GM19467 (cell line): ENCODE measurements around the gene MGRN1.
"Not testable (repeated sequence)": the region's sequence is repeated elsewhere in the genome, so short reads cannot be mapped to it uniquely, and the experiment has no call there.

Source experiments
- ATAC-seq: cut with Tn5 transposase; IDR thresholded peaks from one replicate; pipeline ENCODE4 v1.9.1; 2021; ENCODE audit warnings: mild to moderate bottlenecking, moderate library complexity; ENCODE audit not compliant: unreplicated experiment

Gene MGRN1

GRCh38 chr16:4723071-4723767, 98.6 kb downstream of the MGRN1 start:
- no peak for ATAC-seq

- no peak for ATAC-seq
These were observed 100.1 kb downstream of the MGRN1 start for GRCh38 chr16:4724661-4725270.

DNA sequence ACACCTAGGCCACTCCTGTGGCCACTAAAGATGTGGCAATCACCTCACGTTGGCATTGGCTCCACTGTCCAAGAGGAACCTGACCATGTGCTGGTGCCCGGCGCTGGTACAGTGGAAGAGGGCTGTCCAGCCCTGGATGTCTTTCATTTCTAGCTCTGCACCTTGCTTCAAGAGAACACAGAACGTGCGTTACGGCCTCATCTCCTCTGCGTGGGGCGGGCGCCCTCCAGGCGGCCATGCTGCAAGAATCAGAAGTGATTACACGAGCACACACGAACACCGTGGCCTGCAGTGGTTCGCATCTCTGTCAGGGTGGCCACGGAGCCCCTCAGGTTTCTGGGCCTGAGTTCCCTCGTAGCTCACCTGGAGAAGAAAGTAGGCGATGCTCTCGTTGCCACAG, 102.0 kb downstream of the MGRN1 start:
- no peak for ATAC-seq

DNA sequence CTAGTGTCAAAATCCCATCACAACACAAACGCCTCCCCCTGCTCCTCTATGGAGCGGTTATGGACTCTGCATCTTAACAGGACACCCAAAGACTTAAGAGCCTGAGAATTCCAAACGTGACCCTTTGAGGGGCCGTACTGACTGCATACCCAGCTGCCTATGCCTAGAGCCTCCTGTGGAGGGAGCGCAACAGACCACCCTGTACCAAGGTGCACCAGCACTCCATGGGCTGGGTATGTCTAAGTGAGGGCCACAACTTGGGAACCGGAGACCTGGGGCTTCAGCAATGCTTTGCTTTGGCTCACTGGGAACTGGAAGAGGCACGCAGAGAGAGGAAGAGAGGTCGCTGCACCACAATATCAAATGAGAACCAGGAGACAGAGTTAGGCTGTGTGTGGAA, 104.0 kb downstream of the MGRN1 start:
- no peak for ATAC-seq

- ATAC-seq: no peak
These were observed 105.2 kb downstream of the MGRN1 start for GRCh38 chr16:4729876-4730275.

DNA sequence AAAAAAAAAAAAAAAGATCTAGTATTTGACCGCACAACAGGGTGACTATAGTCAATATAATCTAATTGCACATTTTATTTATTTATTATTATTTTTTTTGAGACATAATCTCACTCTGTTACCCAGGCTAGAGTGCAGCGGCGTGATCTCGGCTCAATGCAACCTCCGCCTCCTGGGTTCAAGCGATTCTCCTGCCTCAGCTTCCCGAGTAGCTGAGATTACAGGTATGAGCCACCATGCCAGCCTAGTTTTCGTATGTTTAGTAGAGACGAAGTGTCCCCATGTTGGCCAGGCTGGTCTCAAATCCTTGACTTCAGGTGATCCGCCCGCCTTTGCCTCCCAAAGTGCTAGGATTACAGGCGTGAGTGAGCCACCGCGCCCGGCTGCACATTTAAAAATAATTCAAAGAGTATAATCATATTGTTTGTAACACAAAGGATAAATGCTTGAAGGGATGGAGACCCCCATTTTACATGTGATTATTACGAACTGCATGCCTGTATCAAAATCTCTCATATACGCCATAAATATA, 108.7 kb downstream of the MGRN1 start:
- ATAC-seq: no peak

- peak; percentile 1 for ATAC-seq
These were observed 109.1 kb downstream of the MGRN1 start for GRCh38 chr16:4733747-4734062.

DNA sequence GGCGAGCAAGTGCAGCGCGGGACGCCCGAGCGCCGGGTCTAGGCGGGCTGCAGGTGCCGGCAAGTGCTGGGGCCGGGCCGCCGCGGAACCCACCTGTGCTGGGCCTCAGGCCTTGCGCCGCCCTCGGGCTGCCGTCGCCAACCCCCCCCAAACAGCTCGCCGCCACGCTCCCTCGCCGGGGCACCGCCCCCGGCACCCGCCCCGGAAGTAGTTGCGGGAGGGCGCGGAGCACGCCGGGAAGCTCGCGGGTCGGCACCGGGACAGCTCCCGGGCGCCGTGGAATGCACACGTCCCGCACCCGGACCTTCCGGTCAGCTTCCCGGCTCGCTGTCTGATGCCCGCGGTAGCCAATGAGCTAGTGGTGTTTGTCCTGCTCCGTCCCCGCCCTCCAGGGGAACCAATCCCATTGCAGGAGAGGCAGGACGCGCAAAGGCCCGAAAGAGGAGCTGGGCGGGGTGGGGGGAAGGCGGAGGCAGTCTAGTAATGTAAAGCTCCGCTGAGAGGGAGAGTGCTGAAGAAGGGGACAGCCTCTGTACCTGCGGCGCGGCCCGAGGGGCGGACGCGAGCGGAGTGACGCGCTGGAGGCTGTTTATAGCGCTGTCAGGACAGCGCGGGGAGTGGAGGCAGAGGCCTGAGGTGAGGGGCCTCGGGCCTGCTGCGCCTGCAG, 109.6 kb downstream of the MGRN1 start, which contains the start of the genes ANKS3 and DNAAF8:
Gene ANKS3, minus strand, starts transcription at position 209 of the 667 bp plus-strand sequence. CDS start 4,122 bp downstream, outside the sequence.
Gene DNAAF8, plus strand, starts transcription at position 475 of the 667 bp plus-strand sequence. CDS start 1,978 bp downstream, outside the sequence.
- peak; percentile 77 for ATAC-seq

DNA sequence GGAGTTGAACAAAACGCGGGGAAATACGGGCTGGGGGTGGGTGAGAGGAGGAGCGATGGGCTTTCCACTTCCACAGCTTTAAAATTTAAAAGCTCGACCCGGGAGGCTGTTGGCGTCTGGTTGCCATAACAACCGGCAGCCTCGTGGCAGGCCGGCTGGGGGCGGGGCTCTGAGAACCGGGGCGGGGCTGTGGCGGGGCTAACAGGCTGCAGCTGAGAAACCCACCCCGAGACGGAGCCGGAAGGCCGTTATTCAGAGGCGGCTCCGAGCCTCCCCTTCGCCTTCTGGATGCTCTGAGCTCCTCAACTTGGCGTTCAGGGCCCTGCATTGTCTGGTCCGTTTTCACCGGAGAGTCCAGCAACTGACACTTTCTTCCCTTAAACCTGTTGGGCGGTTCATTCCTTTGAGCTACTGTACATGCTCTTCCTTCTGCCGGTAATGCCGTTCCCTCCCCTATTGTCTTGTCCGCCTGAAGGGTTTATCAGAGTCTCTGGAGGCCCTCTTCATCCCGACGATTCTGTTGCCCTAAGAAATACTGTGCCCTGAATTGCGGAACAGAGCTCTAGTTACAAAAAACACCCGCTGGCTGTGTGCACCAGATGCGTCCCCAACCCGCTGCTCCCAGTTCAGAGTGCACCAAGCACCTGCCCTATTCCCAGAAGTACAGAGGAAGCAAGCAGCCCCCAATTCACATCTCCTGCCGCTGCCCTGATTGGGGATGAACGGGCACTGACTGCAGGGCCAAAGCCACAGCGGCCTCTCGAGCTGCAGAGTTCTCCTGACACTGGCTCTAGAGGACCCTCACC, 110.3 kb downstream of the MGRN1 start:
- ATAC-seq: peak; percentile 44

DNA sequence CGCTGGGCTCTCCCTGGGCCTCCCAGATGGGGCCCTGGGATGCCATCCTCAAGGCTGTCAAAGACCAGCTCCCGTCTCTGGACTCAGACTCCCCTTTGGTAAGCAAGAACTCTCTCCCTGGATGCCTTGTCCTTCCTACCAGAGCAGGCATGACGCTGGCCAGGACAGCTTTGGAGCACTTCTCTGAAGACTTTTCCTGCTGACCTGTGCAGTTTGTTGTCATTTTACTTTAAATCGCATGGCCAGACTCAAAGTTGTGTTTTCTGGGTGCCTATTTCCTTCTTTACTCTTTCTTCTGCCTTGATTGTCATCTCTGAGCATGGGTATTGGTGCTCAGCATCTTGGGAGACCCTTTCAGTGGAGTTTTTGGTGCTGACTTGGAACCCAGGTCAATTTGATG, 111.9 kb downstream of the MGRN1 start:
- no peak for ATAC-seq

- ATAC-seq: no peak
These were observed 112.9 kb downstream of the MGRN1 start for GRCh38 chr16:4737545-4737944.

- not testable (repeated sequence) for ATAC-seq
These were observed 113.7 kb downstream of the MGRN1 start for GRCh38 chr16:4738370-4738769.
